Stimulated activated CD4-positive, alpha-beta T cell treated with anti-CD3 and anti-CD28 coated beads, Interleukin-1b, Interleukin-23, amount 100 ng/mL, for 4 hours (primary cell): ENCODE data around the gene BICRAL.
"Not testable (repeated sequence)": the region's sequence is repeated elsewhere in the genome, so short reads cannot be mapped to it uniquely, and the experiment has no call there.

Source experiments
- DNase-seq, 2 donors: peaks; one replicate each; pipeline ENCODE4 v3.0.0-alpha.2; 2020; ENCODE audit warnings: low read depth in 2 of 2

The BICRAL gene, protein sequence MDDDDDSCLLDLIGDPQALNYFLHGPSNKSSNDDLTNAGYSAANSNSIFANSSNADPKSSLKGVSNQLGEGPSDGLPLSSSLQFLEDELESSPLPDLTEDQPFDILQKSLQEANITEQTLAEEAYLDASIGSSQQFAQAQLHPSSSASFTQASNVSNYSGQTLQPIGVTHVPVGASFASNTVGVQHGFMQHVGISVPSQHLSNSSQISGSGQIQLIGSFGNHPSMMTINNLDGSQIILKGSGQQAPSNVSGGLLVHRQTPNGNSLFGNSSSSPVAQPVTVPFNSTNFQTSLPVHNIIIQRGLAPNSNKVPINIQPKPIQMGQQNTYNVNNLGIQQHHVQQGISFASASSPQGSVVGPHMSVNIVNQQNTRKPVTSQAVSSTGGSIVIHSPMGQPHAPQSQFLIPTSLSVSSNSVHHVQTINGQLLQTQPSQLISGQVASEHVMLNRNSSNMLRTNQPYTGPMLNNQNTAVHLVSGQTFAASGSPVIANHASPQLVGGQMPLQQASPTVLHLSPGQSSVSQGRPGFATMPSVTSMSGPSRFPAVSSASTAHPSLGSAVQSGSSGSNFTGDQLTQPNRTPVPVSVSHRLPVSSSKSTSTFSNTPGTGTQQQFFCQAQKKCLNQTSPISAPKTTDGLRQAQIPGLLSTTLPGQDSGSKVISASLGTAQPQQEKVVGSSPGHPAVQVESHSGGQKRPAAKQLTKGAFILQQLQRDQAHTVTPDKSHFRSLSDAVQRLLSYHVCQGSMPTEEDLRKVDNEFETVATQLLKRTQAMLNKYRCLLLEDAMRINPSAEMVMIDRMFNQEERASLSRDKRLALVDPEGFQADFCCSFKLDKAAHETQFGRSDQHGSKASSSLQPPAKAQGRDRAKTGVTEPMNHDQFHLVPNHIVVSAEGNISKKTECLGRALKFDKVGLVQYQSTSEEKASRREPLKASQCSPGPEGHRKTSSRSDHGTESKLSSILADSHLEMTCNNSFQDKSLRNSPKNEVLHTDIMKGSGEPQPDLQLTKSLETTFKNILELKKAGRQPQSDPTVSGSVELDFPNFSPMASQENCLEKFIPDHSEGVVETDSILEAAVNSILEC

DNA sequence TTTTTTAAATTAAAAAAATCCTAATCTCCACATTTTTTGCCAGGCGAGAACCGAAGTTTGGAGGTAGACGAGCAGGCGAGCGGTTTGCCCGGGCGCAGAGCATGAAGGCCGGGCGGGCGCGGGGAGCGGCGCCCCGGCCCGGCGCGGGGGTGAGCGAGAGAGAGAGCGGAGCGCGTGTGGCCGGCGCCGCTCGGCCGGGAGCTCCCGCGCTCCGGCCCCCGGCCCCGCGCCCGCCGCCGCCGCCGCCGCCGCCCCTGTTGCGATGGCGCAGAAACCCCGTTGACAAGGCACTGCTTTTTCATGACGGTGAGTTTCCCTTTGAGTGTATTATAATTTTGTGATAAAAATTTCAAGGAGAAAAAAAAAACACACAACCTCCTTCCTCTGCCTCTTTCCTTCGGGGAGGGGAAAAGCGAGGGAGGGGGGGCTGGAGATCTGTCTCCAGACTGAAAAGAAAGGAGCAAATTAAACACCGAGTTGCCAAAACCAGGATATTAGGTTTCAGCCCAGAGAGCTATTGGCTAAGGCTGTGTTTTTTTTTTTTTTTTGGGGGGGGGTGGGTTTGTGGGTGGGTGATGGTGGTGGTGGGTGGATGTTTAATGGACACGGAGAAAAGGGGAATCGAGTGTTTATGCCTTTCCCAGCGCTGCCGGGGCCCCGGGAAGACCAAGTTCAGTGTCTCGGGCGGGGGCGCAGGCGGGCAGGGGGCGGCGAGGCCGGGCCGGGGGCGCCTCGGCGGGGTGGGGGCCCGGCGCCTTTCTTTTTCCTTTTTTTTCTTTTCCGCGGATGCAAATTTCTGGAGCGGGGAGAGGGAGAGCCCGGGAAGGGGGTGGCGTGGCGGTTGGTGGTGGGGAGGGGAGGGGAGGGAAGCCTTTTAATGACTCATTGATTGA, at the start of gene BICRAL:
Gene BICRAL (plus strand): TSS at position 257 of the 893 bp plus-strand sequence. CDS start 39,971 bp downstream, outside the sequence.
- DNase-seq, result peak; percentile 65 to 68

DNA sequence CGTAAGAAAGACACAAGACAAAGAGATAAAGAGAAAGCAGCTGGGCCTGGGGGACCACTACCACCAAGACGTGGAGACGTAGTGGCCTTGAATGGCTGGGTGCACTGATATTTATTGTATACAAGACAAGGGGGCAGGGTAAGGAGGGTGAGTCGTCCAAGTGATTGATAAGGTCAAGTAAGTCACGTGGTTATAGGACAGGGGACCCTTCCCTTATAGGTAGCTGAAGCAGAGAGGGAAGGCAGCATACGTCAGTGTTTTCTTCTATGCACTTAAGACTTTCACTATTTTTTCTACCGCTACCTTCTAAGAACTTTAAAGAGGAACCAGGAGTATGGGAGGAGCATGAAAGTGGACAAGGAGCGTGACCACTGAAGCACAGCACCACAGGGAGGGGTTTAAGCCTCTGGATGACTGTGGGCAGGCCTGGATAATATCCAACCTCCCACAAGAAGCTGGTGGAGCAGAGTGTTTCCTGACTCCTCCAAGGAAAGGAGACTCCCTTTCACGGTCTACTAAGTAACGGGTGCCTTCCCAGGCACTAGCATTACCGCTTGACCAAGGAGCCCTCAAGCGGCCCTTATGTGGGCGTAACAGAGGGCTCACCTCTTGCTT, 47.9 kb upstream of the BICRAL start:
- DNase-seq, result not testable (repeated sequence)

DNA sequence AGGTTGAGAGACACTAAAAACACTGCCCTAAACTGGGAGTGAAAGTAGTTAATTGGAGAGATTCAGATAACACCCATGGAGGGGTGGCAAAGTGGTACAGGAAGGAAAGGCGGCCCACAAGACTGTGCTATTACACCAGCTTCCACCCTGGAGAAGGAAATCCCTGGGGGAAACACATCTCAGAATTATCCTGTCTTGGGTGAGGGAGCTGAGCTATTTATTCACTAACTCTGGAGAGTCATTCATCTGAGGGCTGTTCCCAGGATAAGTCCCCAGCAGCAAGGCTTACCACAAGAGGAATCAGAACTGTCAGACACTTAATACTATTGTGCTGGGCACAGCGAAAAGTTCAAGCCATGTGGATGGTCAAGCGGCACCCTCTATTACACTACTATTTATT, 45.9 kb upstream of the BICRAL start:
- DNase-seq, result no peak

DNA sequence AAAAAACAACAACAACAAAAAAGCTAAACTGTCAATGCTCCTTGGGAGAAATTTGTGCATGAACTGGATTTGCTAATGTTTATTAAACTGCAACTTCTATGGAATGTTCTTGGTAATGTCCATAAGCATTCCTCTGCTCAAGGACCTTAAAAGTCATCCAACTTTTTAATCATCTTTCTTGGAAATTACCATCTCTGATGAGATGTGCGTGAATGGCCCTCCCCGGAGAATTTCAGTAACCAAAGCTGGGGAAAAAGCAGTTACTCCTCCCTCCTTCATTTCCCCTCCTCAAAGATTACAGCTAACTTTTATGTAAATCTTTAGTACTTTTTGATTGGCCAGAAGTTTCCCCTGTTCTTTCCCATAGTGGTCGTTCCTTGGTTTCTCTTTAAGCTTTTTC, 41.1 kb upstream of the BICRAL start:
- no peak for DNase-seq

DNA sequence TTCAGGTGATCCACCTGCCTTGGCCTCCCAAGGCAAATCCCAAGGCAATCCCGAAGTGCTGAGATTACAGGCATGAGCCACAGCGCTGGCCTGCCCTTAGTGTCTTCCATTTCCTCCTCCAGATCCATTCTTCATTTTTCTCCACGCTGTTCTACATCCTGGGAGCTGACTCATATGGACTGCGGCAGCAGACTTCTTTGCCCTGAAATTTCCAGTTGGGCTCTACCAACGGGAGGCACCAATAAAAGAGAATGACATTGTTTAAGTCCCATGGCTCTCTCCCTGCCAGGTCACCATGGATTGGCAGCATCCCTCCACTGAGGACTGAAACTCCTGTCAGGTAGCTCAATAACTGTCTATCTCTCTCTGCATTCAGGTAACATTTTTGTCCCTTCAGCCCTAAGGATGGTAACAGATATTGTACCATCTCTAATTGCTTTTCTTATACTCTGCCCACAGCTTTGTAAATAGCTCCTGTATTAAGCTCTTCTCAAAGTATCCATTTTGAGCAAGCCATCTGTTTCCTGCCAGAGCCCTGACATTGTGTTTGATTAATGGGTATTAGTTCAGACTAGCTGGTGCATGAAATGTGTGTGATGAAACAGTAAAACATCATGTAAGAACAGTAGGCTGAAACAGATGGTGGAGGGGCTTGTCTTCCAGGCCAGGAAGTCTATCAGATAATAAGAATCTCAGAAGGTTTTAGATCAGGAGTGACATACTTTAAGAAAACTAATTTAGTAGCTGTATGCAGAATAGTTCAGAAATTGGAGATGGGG, 39.5 kb upstream of the BICRAL start:
- no peak for DNase-seq

DNA sequence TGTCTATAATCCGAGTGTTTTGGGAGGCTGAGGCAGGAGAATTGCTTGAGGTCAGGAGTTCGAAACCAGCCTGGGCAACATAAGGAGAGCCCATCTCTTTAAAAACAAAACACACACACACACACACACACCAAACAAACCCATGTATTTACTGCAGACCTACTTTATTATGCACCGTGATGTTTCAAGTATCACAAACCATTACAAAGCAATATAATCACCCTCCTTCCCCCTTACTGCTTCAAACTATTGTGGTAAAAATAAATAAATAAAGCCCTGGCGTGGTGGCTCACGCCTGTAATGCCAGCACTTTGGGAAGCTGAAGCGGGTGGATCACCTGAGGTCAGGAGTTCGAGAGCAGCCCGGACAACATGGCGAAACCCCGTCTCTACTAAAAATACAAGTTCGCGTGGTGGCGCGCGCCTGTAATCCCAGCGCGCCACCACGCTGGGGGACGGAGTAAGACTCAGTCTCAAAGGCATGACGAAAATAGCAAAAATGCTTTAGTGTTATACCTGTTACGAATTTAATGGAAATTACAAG, 37.4 kb upstream of the BICRAL start:
- no peak for DNase-seq

DNA sequence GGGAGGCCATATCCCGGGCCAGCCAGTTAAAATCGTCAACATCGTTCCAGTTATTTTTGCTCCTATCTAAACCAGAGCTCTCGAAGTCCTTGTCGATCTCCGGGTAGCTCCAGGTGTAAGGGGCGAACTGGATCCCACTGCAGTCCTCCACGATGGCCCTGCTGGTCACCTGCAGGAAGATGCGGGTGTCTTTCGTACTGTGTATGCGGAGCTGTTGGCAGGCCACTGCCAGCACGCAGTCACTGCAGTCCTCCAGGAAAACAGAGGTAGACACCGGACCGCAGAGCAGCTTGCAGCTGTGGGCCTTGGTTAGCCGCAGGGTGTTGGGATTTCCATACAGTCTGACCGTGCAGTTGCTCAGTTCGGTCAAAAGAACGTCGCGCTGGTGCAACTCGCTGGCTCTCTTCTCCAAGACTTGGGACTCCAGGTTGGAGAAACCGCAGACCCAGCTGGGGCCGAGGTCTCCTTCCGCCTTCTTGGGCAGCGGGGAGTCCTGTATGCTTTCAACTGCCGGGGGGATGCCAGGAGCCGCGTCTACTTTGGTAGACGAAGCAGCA, 36.7 kb upstream of the BICRAL start:
- DNase-seq, result peak in 1 of 2 donors; percentile 3

DNA sequence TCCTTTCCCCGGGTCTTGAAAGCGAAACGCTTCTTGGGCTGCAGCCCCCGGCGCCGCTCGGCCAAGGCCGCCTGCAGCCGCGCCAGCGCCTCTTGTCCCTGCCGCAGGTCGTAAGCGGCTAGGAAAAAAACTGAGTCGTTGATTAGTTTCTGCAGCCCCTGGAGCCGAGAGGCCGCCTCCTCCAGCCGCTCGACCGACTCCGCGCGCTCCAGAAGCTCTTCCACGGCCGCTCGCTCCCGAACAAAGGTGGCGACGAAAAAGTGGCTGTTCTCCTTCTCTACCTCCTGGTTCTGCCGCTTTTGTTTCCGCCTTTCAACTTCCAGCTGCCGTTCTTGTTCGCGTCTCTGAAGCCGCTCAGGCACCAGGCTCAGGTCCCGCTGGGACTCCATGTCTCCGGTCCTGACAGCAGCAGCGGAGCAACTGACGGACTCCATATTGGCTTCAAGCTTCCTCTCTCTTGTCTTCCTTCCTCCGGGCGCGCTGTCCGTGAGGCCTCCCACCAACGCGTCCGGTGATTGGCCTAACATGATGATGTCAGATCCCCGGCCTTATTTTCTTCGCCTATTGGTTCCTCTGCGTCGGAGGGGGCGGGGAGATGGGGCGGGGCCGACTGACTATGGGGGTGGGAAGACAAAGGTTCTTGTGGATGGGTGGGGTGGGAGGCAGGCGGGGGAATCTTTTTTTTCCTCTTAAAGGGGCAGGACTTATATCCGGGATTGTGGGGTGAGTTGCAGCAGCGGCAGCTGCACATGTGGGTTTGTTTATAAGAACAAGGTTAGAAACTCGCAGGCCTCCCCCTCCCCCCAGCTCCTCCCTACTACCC, 36.0 kb upstream of the BICRAL start, which contains the start of gene TBCC:
Gene TBCC (minus strand): TSS at position 464 of the 823 bp plus-strand sequence. CDS start 30 bp downstream, at position 434.
- DNase-seq, result peak; percentile 81 to 88

DNA sequence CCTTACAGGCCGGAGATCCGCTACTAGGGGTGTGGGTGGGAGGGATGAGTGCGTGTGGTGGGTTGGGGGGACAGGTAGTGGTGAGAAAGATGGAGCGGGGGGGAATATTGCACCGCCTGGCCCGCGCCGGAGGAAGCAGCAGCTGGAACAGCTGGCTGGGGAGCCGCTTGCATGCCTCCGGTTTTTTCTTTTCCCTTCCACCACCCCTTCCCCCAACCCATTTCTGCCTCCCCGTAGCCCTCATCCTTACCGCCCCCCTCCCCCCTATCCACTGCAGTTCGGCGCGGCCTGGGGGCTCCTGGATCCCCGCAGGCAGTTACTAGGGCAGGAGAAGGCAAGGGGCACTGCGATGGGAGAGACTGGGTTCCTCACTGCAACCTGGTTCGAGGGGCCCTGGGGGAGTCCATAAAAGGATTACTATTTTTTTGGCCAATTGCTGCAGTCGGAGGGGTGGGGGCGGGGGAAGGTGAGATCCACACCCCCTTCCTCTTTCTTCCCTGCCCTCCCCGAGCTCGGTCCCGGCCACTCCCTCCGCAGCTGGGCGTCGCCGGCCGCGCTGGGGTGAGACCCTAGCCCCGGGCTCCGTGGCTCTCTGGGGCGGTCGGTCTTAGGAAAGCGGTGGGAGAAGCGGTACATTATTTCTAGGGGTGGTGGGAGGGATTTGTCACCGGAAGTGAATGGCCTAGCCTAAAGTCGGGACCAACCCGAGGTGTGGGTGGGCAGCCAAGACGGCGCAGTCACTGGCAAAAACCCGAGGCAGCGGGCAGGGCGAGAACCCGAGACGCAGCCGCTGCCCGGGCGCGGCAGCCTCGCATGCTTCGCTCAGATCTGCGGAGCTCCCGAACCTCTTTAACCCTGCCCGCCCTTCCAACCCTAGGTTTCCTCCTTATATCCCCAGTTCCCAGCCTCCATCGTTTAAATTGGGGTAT, 35.1 kb upstream of the BICRAL start:
- peak; percentile 47 to 67 for DNase-seq

DNA sequence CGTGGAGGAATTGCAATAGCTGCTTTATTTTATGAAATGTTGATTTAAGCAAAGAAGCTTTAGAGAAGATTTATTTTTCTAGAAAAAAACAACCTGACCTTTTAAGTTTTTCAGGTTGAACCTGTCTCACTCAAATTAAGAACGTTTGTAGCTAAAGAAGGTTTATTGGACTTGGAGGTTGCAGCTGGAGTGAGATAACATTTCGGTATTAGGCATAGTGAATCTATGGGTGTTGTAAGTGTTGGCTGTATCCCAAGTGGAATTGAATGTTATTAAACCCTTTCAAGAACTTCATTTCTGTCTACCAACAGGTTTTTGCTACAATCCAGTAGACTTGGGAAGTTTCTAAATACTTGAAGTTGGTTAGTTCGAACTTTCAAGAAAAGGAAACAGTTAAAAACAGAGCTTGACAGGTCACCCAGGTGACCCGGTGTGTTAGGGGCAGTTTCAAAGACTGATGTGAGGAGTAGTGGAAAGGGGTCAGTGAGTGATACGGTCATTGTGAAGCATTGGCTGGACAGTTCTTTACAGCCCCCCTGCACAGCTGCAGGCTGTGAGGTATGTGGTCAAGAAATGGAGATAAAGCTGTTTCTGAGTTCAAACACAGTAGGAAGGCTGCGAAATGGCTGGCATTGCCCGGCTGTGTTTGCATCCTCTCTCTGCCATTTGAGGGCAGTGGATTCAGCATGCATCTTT, 33.5 kb upstream of the BICRAL start:
- no peak for DNase-seq

DNA sequence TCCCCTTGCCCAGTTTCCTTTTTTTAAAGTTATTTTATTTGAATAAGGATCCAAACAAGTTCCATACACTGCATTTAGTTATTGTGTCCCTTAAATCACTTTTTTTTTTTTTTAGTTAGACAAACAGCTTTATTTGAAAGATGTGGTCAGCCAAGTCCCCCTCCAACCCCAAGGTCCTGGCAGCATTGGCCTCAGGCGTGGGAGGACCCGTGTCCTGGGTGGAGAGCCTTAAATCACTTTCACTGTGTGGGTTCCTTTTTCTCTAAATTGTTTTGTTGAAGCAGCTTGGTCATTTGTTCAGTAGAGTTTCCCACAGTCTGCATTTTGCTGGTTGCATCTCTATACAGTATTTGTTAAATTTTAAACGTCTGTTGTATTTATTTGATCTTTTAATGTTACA, 30.8 kb upstream of the BICRAL start:
- DNase-seq, result no peak

DNA sequence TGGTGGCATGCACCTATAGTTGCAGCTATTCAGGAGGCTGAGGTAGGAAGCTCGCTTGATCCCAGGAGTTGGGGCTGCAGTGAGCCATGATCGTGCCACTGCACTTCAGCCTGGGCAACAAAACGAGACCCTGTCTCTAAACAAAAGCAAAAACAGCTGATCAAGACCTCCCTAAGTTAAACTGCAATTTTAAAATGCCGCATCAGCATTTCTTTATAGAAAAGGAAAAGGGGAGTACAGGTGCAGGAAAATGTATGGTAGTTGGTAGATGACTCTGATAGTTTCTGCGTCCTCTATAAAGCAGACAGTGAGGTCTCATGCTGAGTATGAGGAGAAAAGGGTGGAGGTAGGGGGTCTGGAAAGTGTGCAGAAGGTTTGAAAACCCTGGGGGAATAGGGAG, 27.1 kb upstream of the BICRAL start:
- no peak for DNase-seq

DNA sequence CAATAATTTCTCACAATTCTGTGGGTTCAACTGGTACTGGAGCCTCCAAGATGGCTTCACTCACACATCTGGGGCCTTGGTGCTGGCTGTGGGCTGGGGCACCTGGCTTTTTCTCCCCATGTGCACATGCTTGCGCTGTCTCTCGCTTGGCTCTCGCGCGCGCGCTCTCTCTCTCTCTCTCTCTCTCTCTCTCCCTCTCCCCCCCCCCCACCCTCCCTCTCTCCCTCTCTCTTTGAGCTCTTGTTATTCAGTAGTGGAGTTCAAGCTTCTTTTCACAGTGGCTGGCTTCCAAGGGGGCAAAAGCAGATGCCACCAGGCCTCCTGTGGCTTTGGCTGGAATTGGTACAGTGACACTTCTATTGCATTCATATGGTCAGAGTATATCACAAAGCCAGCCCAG, 25.1 kb upstream of the BICRAL start:
- no peak for DNase-seq

DNA sequence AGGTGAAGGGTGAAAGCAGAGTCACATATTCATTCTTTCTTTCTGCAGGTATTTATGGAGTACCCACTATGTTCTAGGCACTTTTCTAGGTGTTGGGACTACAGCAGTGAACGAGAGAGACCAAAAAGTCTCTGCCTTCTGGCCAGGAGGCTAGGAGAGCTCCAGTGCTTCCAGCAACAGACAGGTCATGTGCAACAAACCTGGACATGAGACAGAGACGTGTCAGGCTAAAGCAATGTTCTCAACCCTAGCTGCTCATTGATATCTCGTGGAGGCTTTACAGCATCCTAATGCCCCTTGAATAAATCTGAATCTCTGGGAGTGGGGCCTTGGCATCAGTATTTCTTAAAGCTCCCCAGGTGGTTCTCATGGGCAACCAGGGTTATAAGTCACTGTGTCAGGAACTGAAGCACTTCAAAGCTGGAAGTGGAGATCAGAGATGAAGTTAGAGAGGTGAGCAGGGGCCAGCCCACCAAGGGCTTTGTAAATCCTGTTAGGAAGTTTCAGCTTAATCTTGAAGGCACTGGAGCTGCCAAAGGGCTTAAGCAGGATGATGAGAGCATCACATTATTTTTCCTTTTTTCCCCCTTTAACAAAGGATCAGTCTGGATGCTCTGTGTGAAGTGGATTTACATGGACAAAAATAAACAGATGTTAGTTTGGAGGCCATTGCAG, 23.0 kb upstream of the BICRAL start:
- no peak for DNase-seq

DNA sequence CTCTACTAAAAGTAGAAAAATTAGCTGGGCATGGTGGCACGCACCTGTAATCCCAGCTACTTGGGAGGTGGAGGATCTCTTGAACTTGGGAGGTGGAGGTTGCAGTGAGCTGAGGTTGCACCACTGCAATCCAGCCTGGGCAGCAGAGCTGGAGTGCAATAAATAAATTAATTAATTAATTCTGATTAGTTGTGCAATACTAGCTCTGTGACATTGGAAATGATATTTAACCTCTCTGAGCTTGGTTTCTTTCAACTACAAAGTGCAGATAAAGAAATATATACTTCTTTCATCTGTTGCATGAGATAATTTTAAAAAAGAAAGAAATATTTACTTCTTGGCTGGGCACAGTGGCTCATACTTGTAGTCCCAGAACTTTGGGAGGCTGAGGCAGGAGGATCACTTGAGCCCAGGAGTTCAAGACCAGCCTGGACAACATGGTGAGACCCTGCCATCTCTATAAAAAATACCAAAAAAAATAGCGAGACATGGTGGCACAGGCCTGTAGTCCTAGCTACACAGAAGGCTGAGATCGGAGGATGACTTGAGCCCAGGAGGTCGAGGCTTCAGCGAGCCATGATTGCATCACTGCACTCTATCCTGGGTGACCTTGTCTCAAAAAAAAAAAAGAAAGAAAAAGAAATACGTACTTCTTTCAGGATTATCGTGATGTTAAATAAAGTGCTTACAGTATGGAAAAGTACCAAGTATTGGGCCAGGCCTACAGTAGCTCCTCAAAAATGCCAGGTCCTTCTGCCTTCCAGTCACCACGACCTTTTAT, 20.4 kb upstream of the BICRAL start:
- DNase-seq, result no peak
